Esophagus muscularis mucosa (tissue), 4 donors: ENCODE data around the gene GPX2.
A peak's percentile ranks its signal among the peaks of the same experiment; 100 is the strongest.

Source experiments
- EP300 ChIP-seq: sonication (generic); formaldehyde crosslinking; IDR thresholded peaks from one replicate; pipeline ENCODE4 v1.6.1; 2017; ENCODE audit warnings: antibody characterized with exemption
- POLR2A ChIP-seq: fragments of 450-650 bp; IDR thresholded peaks from one replicate; pipeline ENCODE4 v1.6.1; 2017; ENCODE audit warnings: antibody characterized with exemption, moderate library complexity, mild to moderate bottlenecking, low read depth
- POLR2AphosphoS5 ChIP-seq, 2 donors: sonication (generic); formaldehyde crosslinking; IDR thresholded peaks; one replicate each; pipeline ENCODE4 v1.6.1; 2017; ENCODE audit warnings: antibody characterized with exemption in 2 of 2
- TF ChIP-seq, protein P1 (sequence below), 3 experiments: fragments of 200-600 bp in 2 of 3; fragments of 450-650 bp in 1 of 3; sonication (generic) in 2 of 3; IDR thresholded peaks; one replicate each; pipeline ENCODE4 v1.5.1; 2017 to 2019; ENCODE audit warnings: antibody characterized with exemption in 3 of 3, mild to moderate bottlenecking in 2 of 3, moderate library complexity in 1 of 3

DNA sequence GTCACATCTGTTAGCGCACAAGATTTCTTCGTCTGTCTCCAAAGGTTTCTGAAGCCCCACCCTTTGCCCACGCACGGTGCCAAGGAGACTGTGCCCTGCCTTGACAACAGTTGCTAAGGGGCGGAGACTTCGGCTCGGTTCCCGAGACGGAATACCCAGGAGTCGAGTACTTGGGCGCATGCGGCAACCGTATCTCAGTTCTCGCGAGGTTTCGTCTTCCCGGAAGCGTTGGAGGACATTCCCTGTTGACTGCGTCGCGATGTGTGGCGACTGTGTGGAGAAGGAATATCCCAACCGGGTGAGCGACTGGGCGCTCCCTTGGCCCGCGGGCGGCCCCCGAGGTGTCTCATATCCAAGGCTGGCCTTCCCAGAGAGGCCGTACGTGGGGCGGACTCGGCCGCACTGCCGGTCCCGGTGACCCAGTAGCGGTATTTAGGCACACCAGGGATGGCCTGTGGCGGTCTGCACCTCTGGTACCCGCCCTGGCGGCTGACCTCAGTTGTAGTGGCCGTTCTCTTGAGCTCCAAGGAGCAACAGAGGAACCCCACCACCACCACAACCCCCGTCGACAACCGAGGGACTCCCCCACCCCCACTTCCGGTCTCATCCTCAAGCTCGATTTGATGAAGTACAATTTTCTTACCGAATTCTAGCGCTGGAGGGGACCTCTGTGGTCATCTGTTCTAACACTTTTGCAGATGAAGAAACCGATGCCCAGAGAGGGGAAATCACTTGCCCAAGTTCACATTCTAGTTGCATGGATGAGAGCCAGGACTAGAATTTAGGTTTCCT lies 28.1 kb downstream of the GPX2 start, which contains the start of gene CHURC1:
- TF ChIP-seq, protein P1, sequence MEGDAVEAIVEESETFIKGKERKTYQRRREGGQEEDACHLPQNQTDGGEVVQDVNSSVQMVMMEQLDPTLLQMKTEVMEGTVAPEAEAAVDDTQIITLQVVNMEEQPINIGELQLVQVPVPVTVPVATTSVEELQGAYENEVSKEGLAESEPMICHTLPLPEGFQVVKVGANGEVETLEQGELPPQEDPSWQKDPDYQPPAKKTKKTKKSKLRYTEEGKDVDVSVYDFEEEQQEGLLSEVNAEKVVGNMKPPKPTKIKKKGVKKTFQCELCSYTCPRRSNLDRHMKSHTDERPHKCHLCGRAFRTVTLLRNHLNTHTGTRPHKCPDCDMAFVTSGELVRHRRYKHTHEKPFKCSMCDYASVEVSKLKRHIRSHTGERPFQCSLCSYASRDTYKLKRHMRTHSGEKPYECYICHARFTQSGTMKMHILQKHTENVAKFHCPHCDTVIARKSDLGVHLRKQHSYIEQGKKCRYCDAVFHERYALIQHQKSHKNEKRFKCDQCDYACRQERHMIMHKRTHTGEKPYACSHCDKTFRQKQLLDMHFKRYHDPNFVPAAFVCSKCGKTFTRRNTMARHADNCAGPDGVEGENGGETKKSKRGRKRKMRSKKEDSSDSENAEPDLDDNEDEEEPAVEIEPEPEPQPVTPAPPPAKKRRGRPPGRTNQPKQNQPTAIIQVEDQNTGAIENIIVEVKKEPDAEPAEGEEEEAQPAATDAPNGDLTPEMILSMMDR (IDR thresholded peaks at IDR 0.05) = no peak
- peak; percentile 88 for TF ChIP-seq POLR2A
- TF ChIP-seq POLR2AphosphoS5 (IDR thresholded peaks at IDR 0.05) = peak; percentile 95 to 98
- no peak for TF ChIP-seq EP300
